ENCODE measurements around the gene ENPP5. TPM values are rescaled to one million over a fixed set of nuclear protein-coding genes. Genes with fewer than 3 reads are reported as not detected.

The ENPP5 gene
- total and polyA plus RNA-seq, 2 of the 4 experiments (the other 2 are of a cell fraction) = under 0.01 TPM; not detected in 1

- POLR2A ChIA-PET (ENCODE audit: unreplicated experiment) = no interaction called here
- in situ Hi-C loops (cut with MboI; ENCODE audit: low sequenced_read_pairs) = no loop called here
Measured at GRCh38 chr6:46130666-46131065, 40.1 kb downstream of the ENPP5 start.

More at GRCh38 chr6:46130666-46131065, 40.1 kb downstream of the ENPP5 start:
- no peak for TF ChIP-seq USF2 (IDR thresholded peaks at IDR 0.05; ENCODE audit: low read depth, low read length)
- TF ChIP-seq NFE2L2 (IDR thresholded peaks at IDR 0.05; ENCODE audit: low read depth, low read length) = no peak
- no peak for TF ChIP-seq FOS (IDR thresholded peaks at IDR 0.05; ENCODE audit: low read depth, low read length)
- TF ChIP-seq MXI1 (IDR thresholded peaks at IDR 0.05; ENCODE audit: borderline replicate concordance, low read depth, low read length) = no peak
- no peak for TF ChIP-seq POLR2A (IDR thresholded peaks at IDR 0.05; ENCODE audit: low read depth, low read length)
- no peak for TF ChIP-seq SMC3 (IDR thresholded peaks at IDR 0.05; ENCODE audit: low read depth, low read length)
- Histone ChIP-seq H3K79me1 (ENCODE audit: low read depth in 1 of 2, low read length in 2 of 2) (no peaks in the 10 kb centered on the region), H3K9me1 (ENCODE audit: insufficient read depth, low read length) (no peaks in the 10 kb centered on the region), H3K23ac (ENCODE audit: low read depth, low read length) (no peak overlapping the region), H3K18ac (ENCODE audit: low read depth, low read length) (no peak overlapping the region), H3K4ac (ENCODE audit: low read depth, low read length) (no peak overlapping the region), H3K56ac (ENCODE audit: extremely low read depth, insufficient read depth, low read length) (no peak overlapping the region), H3K27me3 (ENCODE audit: control insufficient read depth, insufficient read depth, low read length) (peaks cover 5% of the 10 kb centered on the region), H3K4me2 (ENCODE audit: low read depth, low read length) (no peak overlapping the region), H2AFZ (replicated peaks; ENCODE audit: low read length, poor library complexity) (no peak overlapping the region), H4K8ac (ENCODE audit: low read depth in 2 of 2, low read length in 2 of 2) (no peak overlapping the region), H3K27ac (ENCODE audit: insufficient read depth, low read length) (no peak overlapping the region), H2AK5ac (ENCODE audit: low read depth, low read length) (no peak overlapping the region), H3K9ac (ENCODE audit: low read depth, low read length) (no peak overlapping the region), H2BK20ac (ENCODE audit: low read depth, low read length) (no peak overlapping the region), H2BK5ac (ENCODE audit: low read depth, low read length, poor library complexity, severe bottlenecking) (no peak overlapping the region), H2BK15ac (ENCODE audit: low read depth, low read length) (no peak overlapping the region), H4K20me1 (ENCODE audit: insufficient read depth, low read length) (no peaks in the 10 kb centered on the region), H2AK9ac (replicated peaks; ENCODE audit: low read depth, low read length, poor library complexity) (no peak overlapping the region), H3K9me3 (ENCODE audit: control insufficient read depth, insufficient read depth, low read length) (no peaks in the 10 kb centered on the region), H4K91ac (ENCODE audit: insufficient read depth, low read depth, low read length) (no peak overlapping the region), H4K5ac (ENCODE audit: low read depth, low read length) (no peak overlapping the region), H3K36me3 (ENCODE audit: control insufficient read depth, insufficient read depth, low read length) (no peaks in the 10 kb centered on the region), H3K4me3 (ENCODE audit: insufficient read depth, low read depth, low read length) (no peak overlapping the region), H3K14ac (replicated peaks; ENCODE audit: low read depth, low read length) (no peak overlapping the region), H2BK120ac (ENCODE audit: low read depth, low read length) (no peak overlapping the region), H3K4me1 (ENCODE audit: control insufficient read depth, insufficient read depth, low read length) (no peaks in the 10 kb centered on the region)
- DNase-seq = no peak
- dilution Hi-C loops (cut with HindIII; ENCODE audit: low sequenced_read_pairs, unreplicated experiment) = no loop called here
- WGBS, 2 experiments (ENCODE audit: extremely low coverage in 2 of 2, insufficient read length in 1 of 2) = no CpG with 5 or more reads among the region's 4 CpGs
- CTCF ChIA-PET = no interaction called here
- no peak for ATAC-seq (ENCODE audit: low read depth)
- intact Hi-C loops (cut with micrococcal nuclease) = no loop called here
- BruUV-seq (replicated peaks) = no TSS peak
